HG02870 (cell line): Measurements from ENCODE around the gene GOLGA6L7.
"Not testable (repeated sequence)": the region's sequence is repeated elsewhere in the genome, so short reads cannot be mapped to it uniquely, and the experiment has no call there.

ENCODE experiments used
- ATAC-seq: cut with Tn5 transposase; IDR thresholded peaks from one replicate; pipeline ENCODE4 v1.9.1; 2021; ENCODE audit warnings: mild to moderate bottlenecking, moderate library complexity; ENCODE audit not compliant: unreplicated experiment

GOLGA6L7 gene

DNA sequence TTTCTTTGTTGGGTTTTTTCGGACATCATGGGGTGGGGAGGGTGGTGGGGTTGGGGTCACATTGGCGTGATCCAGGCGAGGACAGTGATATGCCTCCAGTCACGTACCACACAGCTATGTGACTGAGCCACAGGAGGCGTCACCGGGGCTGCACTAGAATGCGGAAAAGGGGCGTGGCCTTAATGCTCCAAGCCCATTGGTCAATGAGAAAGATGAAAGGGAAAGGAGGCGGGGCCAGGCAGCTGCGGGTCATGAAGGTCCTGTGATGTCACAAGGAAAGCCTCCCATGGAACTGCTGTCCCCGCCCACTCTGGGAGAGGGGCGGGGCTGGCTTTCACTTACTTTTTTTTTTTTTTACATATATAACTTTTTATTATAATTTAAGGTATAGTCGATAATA, at the start of gene GOLGA6L7:
GOLGA6L7 (minus strand) TSS at position 124 of the 400 bp plus-strand sequence; CDS start at position 29, 95 bp downstream.
- not testable (repeated sequence) for ATAC-seq

DNA sequence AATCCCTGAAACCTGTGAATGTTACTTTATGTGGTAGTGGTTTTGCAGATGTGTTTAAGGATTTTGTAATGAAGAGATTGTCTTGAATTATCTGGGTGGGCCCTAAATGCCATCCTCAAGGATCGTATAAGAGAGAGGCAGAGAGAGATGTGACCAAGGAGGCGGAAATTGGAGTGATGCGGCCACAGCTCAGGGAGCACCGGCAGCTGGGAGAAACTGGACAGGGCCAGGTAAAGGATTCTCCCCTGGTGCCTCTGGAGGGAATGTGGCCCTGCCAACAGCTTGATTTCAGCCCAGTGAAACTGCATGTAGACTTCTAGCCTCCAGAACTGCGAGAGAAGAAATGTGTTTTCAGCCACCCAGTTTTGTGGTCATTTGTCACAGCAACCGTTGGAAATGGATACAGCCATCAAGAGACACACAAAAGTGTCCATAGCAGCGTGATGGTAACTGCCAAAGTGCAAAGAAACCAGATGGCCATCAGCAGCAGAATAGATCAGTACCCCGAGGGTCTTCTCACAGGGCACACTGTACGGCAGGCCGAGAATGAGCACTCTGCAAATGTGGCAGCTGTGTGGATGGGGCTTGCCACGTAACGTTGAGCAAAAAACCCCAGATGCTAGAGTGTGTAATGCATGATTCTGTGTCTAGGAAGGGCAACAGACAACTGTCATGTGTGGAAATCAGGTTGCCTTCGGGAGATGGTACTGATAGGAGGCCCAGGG, 49.6 kb upstream of the GOLGA6L7 start:
- ATAC-seq: no peak

DNA sequence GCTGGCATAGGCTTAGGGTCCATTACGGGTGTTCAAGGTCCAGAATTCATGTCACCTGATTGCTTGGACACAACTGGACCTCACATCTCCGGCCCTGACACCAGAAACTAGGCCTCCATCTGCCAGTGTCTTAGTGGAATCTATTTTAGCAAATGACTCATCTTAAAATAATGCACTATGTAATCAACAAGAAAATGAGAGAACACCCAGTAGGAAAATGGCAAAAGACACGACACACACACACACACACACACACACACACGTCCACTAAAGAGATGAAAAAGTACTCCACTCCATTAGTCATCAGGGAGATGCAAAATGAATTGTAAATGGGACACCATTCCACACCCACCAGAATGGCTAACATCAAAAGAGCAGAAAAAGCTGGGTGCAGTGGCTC, 48.5 kb upstream of the GOLGA6L7 start:
- no peak for ATAC-seq

- no peak for ATAC-seq
Measured at GRCh38 chr15:28895566-28895965, 47.1 kb upstream of the GOLGA6L7 start.

GRCh38 chr15:28895146-28895545, 46.7 kb upstream of the GOLGA6L7 start:
- ATAC-seq: no peak

GRCh38 chr15:28894631-28895030, 46.2 kb upstream of the GOLGA6L7 start:
- no peak for ATAC-seq

DNA sequence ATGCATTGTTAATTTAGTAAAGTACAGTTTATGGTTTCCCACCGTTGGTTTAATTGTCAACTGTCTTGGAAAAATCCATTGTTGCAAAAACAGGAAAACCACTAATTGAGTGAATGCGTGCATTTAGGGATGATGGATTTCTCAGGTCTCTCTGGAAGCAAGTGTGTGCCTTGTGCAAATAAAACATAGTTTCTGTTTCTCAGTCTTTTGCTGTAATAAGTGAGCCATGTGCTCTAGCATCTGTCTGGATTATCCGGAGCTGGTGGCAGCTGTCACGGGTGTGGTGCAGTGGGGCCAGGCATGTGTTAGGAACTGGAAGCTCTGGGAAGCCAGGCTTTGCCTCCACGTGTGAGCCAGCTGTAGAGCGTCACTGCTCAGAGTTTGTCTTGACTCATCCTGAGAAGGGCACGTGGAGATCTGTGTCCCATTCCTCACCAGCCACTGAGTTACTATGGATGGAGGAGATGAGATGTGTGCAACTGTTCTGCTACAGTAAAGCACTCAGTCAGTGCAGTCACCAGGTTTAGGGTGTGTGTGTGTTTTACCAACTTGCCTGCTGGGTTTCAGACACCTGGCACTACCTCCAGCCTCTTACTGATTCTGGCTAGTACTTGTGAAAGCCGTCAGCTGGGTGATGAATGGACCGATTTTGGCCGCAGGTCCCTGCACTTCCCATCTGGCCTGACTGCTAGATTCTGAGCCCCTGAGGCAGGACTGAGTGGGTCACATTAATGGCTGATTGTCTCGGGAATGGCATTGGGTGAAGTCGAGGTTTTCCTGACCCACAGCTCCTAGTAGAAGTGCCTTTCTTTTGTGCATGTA, 44.6 kb upstream of the GOLGA6L7 start:
- no peak for ATAC-seq

DNA sequence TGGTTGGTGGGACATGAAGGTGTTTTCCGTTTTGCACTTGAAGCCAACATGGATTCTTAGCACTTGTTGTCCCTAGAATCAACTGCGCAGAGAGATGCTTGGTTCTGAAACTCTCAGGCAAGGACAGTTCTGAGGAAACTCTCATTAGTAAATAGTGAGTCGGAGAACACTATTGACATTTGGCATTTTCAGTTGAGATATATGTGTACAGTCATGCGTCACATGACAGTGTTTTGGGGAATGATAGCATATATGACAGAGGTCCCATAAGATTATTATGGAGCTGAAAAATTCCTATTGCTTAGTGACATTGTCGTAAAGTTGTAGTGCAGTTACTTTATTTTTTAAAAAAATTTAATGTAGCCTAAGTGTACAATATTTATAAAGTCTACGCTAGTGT, 43.1 kb upstream of the GOLGA6L7 start:
- ATAC-seq: no peak

- no peak for ATAC-seq
Measured at GRCh38 chr15:28890711-28891495, 42.5 kb upstream of the GOLGA6L7 start.

GRCh38 chr15:28890291-28890690, 41.8 kb upstream of the GOLGA6L7 start:
- not testable (repeated sequence) for ATAC-seq

GRCh38 chr15:28889871-28890270, 41.4 kb upstream of the GOLGA6L7 start:
- not testable (repeated sequence) for ATAC-seq

- ATAC-seq: no peak
Measured at GRCh38 chr15:28889346-28889745, 40.9 kb upstream of the GOLGA6L7 start.

DNA sequence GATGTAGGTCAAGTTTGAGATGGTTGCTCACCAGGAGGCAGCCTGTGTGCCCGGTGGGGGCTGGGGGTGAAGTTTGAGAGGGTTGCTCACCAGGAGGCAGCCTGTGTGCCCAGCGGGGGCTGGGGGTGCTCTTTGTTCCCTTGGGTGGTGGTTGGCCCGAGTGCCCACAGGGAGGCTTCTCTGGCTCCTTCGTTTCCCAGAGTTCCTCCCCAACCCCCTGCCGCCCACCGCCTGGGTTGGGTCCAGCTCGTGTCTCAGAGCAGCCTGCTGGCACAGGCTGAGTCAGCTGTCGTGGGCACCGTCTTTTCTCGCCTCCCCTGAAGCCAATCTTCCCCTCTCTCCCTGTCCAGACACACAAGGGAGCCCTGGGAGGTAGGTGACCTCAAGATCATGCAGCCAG, 40.5 kb upstream of the GOLGA6L7 start:
- no peak for ATAC-seq

- no peak for ATAC-seq
Measured at GRCh38 chr15:28888302-28888894, 40.0 kb upstream of the GOLGA6L7 start.

DNA sequence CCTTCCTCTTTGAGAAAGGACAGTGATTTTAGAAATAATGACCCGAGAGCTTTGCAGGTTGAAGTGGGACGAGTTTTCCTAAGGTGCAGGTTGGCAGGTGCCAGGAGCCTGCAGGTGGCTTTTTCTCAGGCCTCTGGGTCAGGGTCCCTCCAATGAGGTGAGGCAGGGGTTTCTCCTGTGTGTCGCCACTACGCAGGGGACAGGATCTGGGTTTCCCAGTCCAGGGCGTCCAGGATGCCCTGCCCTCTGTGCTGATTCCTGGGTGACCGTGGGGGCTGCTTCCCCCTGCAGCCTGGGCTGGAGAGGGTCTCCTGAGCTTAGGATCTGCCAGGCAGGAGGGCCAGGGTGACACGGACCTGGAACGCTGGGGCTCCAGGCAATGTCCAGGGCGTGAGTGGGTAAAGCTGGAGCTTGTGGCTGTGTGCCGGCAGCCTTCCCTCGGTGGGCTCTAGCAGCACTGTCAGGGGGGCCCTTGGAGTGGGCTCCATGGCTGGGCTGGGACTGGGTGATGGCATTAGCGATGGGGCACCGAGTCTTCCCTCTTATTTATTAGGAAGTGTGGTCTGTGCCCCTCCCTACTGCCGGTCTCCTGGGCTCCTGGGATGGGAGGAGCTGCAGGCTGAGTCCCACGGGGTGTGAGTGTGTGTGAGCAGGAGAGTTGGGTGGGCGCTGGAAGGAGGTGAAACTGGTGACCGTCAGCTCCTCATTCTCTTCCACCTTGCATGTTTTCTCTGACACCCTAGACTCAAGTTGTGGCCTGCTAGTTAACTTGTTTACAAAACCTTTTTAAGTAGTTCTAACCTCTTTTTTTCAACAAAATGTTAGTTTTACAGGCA, 39.1 kb upstream of the GOLGA6L7 start:
- ATAC-seq: no peak

GRCh38 chr15:28886431-28887338, 38.2 kb upstream of the GOLGA6L7 start:
- ATAC-seq: no peak

DNA sequence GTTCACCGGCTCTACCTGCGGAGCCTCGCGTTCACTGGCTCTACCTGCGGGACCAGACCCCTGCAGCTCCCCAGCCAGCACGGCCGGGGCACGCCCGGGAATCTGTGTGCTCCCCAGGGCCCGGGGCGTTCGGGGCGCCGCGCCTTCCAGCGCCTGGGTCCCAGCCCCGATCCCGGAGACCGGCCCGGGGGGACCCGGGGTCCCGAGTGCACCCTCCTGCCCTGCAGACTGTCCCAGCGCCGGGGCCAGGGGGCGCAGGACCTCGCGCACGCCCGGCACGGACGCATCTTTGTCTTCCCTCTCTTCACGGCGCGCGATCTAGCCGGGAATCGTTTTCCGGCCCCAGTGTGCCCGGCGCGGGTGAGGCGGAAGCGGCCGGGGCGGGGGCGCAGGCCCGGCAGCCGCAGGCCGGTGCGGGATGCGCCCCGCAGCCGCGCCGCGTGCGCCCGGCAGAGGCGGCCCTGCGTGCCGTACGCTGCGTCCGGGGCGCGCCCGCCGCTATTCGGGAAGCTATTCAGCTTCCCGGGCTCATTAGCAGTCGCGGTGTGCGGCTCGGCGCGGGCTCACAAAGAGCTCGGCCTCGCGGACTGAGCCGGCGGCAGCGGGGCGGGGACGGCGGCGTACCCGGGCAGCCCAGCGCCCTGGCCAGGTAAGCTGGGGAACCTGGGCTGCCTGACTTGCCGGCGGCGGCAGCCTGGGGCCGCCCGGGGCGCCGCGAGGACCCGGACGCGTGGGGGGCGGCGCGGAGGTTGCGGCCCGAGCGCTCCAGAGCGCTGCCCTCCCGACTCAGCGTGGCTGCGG, 37.4 kb upstream of the GOLGA6L7 start, which contains the start of gene APBA2:
APBA2 (plus strand) TSS at position 345 of the 801 bp plus-strand sequence. CDS start 167,911 bp downstream, outside the sequence.
- no peak for ATAC-seq

DNA sequence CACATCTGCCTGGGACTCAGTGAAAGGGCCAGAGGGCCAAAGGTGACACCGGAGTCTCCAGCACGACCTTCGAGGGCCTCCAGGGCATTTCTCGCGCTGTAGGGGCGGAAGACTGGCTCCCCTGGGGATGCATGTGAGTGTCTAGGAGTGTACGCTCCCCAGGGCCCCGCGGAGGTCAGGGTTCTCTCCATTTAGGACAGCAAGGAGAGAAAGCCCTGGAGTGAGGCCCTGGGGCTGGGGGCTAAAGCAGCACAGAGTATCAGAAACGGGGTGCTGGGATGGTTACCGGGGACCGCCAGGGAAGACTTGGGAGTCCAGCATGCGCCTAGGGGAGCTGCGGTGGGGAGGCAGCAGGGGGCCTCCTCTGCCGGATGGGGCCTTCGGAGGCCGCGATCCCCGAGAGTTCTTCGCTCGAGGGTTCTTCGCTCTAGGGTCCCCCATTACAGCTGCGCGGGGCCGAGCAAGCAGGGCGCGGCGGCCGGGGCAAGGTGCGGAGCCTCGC, 36.7 kb upstream of the GOLGA6L7 start:
- ATAC-seq: no peak
